ENCODE data around the gene FMN2. TPM values are rescaled to one million over a fixed set of nuclear protein-coding genes. Genes with fewer than 3 reads are reported as not detected.

FMN2 gene
- total RNA-seq, 1 experiment from 2014 or later: 0.59 TPM

DNA sequence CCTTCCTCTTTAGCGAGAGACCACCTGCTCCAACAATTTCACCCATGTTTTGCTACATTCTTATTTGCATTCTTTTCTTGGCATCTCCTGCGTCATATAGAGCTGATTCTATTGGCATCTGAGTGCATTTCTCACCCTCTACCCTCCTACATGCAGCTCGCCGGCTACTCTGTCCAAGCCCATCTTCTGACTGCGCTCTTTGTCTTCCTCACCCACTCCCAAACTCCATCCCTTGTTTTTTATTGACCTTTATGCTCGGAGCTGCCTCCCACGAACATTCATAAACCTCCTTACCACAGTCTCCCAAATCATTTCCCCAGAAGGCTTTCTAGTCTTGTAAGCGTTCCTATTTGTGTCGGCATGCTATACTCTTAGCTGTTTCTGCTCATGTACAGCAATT lies 33.6 kb upstream of the FMN2 start:
- Mint-ChIP-seq H3K27me3 (ENCODE audit: low read depth) (no peaks in the 10 kb centered on the region), H3K4me3 (no peak overlapping the region), H3K9me3 (no peaks in the 10 kb centered on the region), H3K4me1 (peaks cover 10 to 11% of the 10 kb centered on the region in 2 experiments), H3K36me3 (ENCODE audit: insufficient read depth in 1 of 3, low read depth in 3 of 3) (no peaks in the 10 kb centered on the region), H3K27ac (no peak overlapping the region)
- Histone ChIP-seq H3K27me3 (ENCODE audit: insufficient read depth, low read length) (no peaks in the 10 kb centered on the region), H4K8ac (replicated peaks; ENCODE audit: insufficient read length, low read depth, low read length) (no peak overlapping the region), H2BK15ac (ENCODE audit: low read depth, low read length) (no peak overlapping the region), H3K79me2 (ENCODE audit: insufficient read depth, low read length) (no peaks in the 10 kb centered on the region), H3K9ac (ENCODE audit: extremely low read depth, insufficient read length, low read length) (no peak overlapping the region), H3K4me2 (ENCODE audit: insufficient read depth, insufficient read length, low read length) (no peak overlapping the region), H2BK20ac (ENCODE audit: low read depth, low read length, poor library complexity, severe bottlenecking) (no peak overlapping the region), H3K56ac (ENCODE audit: insufficient read length, low read depth, low read length) (no peak overlapping the region), H3K79me1 (ENCODE audit: insufficient read depth, low read depth, low read length, poor library complexity, severe bottlenecking) (no peaks in the 10 kb centered on the region), H2AK5ac (ENCODE audit: insufficient read length, low read length) (no peak overlapping the region), H4K5ac (ENCODE audit: insufficient read length, low read depth, low read length) (no peak overlapping the region), H3K23ac (ENCODE audit: insufficient read length, low read depth, low read length) (no peak overlapping the region), H2BK12ac (ENCODE audit: insufficient read length, low read depth, low read length) (no peak overlapping the region), H3K4me1 (ENCODE audit: insufficient read depth, low read length) (no peaks in the 10 kb centered on the region), H3K23me2 (ENCODE audit: insufficient read length, low read depth, low read length, poor library complexity, severe bottlenecking) (no peaks in the 10 kb centered on the region), H3K9me3 (ENCODE audit: control insufficient read depth, low read depth, low read length) (no peaks in the 10 kb centered on the region), H2BK120ac (ENCODE audit: low read depth, low read length, poor library complexity, severe bottlenecking) (no peak overlapping the region), H3K27ac (ENCODE audit: insufficient read length, low read depth, low read length) (no peak overlapping the region), H2AFZ (ENCODE audit: low read length) (no peak overlapping the region), H3T11ph (ENCODE audit: low read length) (no peak overlapping the region), H3K4ac (ENCODE audit: low read depth, low read length) (no peak overlapping the region), H2BK5ac (ENCODE audit: insufficient read length, low read length) (no peak overlapping the region), H4K20me1 (ENCODE audit: control insufficient read depth, insufficient read depth, insufficient read length) (no peaks in the 10 kb centered on the region), H3K18ac (ENCODE audit: insufficient read length, low read depth, low read length) (no peak overlapping the region), H4K91ac (ENCODE audit: insufficient read length, low read depth, low read length) (no peak overlapping the region), H3K14ac (ENCODE audit: insufficient read depth, low read length) (no peak overlapping the region)
- WGBS (ENCODE audit: extremely low coverage, insufficient read length, low lambda C conversion rate): no CpG with 5 or more reads among the region's 9 CpGs
- no peak for DNase-seq
- no peak for TF ChIP-seq CTCF (conservative IDR thresholded peaks at IDR 0.05)
